GM10266 (cell line): Measurements from ENCODE around the gene BNIP2.

Experiments
- DNase-seq: peaks from one replicate; pipeline ENCODE4 v3.0.0; 2012; ENCODE audit errors: extremely low spot score
- CTCF ChIP-seq: IDR thresholded peaks from 2 replicates; pipeline ENCODE4 v1.5.1; 2012; ENCODE audit warnings: mild to moderate bottlenecking, low read depth; ENCODE audit not compliant: control insufficient read depth, insufficient read depth; ENCODE audit errors: missing control alignments

BNIP2 gene

GRCh38 chr15:59676565-59676964 lies 12.6 kb downstream of the BNIP2 start:
- no peak for DNase-seq
- TF ChIP-seq CTCF = no peak

DNA sequence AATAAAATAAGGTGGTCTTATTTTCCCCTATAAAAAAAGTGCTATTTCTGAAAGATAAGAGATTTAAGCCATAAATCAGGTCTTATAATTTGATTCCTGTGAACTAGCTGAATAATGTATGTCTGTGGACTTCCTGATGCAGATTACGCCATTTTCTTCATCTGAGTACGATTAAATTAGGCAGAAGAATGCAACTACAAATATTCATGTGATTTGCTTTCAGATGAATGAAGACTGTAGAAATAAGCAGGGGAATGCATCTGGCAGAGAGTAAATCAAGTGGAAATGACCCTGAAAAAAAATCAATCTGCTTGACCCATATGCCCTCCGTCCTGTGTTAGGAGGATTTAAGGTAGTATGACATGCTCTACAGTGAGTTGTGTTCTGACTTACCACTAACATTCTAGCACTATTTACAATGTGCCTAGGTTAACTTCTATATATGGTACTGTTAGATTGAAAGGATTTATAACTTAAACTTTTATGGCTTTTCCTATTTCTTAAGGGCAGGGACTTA lies 14.7 kb downstream of the BNIP2 start:
- no peak for TF ChIP-seq CTCF
- DNase-seq = no peak

DNA sequence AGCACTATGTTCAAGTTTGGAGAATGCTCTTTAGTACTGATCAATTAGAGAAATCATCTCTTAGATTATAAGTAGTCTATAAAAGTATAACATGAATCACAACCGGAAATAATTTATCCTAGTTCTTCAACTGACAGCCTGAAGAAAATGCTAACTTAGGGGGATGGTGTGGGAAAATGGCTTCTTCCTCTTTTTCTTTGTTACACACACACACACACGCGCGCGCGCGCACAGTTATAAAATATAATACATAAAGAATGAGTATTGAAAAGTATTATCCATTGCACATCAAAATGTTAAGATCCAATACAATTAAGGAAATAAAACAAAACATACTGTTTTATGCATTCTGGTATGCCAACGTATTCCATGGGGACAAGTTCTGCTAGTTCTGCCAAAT lies 20.6 kb downstream of the BNIP2 start:
- no peak for DNase-seq
- TF ChIP-seq CTCF = no peak

DNA sequence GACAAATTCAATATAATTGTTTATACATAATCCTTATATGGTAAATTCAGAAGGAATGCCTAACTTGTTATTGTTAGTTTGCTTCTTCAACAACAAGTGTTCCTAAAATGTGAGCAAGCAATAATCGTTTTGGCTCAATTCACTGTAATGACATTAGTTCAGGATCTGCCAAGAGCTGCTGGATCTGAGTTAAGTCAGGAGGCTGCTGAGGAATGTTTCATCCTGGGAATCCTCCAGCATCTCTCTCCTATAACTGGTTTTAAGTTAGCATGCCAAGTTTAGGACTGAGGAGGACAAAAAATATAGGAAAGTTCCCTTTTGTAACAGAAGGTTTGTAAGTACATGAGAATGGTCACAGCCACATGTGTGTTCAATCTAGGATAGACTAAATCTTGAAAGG lies 26.9 kb downstream of the BNIP2 start:
- no peak for DNase-seq
- no peak for TF ChIP-seq CTCF

GRCh38 chr15:59659366-59659765 lies 29.8 kb downstream of the BNIP2 start:
- no peak for DNase-seq
- TF ChIP-seq CTCF = no peak

DNA sequence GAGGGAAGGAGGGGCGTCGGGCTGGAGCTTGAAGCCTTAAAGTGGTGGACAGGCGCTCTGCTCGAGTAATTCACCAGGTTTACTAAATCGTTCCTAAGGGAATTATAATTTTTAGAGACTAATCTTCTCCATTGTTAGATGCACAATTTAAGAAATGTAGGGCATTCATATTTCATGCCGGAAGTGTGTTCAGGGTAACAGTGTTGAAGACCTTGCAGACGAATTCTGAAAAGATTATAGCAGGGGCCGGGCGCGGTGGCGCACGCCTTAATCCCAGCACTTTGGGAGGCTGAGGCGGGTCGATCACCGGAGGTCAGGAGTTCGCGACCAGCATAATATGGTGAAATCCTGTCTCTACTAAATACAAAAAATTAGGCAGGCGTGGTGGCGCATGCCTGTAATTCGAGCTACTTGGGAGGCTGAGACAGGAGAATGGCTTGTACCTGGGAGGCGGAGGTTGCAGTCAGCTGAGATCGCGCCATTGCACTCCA lies 31.4 kb downstream of the BNIP2 start:
- no peak for TF ChIP-seq CTCF
- DNase-seq = no peak

GRCh38 chr15:59656897-59657634 lies 32.1 kb downstream of the BNIP2 start, which contains the start of gene GTF2A2:
GTF2A2 (minus strand) TSS chr15:59657515; CDS start chr15:59652277, 5,238 bp downstream.
- DNase-seq = peak; percentile 92
- no peak for TF ChIP-seq CTCF
